Measurements from ENCODE around the gene HOXA3. TPM values are rescaled to one million over a fixed set of nuclear protein-coding genes. Genes with fewer than 3 reads are reported as not detected.

The HOXA3 gene
- total RNA-seq, 1 donor from 2014 or later = 4.9 TPM

- no peak for DNase-seq
Observed at GRCh38 chr7:27088002-27088922, 64.1 kb downstream of the HOXA3 start.

- no peak for DNase-seq
Observed at GRCh38 chr7:27083646-27084045, 68.7 kb downstream of the HOXA3 start.

- no peak for DNase-seq
Observed at GRCh38 chr7:27082171-27082570, 70.2 kb downstream of the HOXA3 start.

GRCh38 chr7:27080844-27081436, 71.4 kb downstream of the HOXA3 start:
- no peak for DNase-seq

- DNase-seq = no peak
Observed at GRCh38 chr7:27079234-27079975, 73.0 kb downstream of the HOXA3 start.

GRCh38 chr7:27078616-27079233, 73.7 kb downstream of the HOXA3 start:
- DNase-seq = no peak

- no peak for DNase-seq
Observed at GRCh38 chr7:27073076-27073475, 79.3 kb downstream of the HOXA3 start.

- no peak for DNase-seq
Observed at GRCh38 chr7:27071622-27072390, 80.6 kb downstream of the HOXA3 start.

GRCh38 chr7:27068259-27068658, 84.1 kb downstream of the HOXA3 start:
- DNase-seq = no peak

- no peak for DNase-seq
Observed at GRCh38 chr7:27066148-27066547, 86.2 kb downstream of the HOXA3 start.

- no peak for DNase-seq
Observed at GRCh38 chr7:27065709-27066108, 86.7 kb downstream of the HOXA3 start.

- DNase-seq = no peak
Observed at GRCh38 chr7:27064661-27065060, 87.7 kb downstream of the HOXA3 start.

GRCh38 chr7:27064159-27064558, 88.2 kb downstream of the HOXA3 start:
- DNase-seq = peak; percentile 51

- no peak for DNase-seq
Observed at GRCh38 chr7:27062946-27063345, 89.4 kb downstream of the HOXA3 start.

Small RNA genes within 50 kb of the gene (small RNA-seq; reads per million reads assigned to genes)
- gene AC004080.5 (ENCODE audit: low replicate concordance) (not detected), gene RF01977 (ENCODE audit: low replicate concordance) (not detected), gene RF02140 (ENCODE audit: low replicate concordance) (not detected), gene RF02141 (ENCODE audit: low replicate concordance) (not detected)

Other genes starting within 250 kb of the HOXA3 start
- 0.59 TPM for gene HOXA1, start 56.6 kb downstream of the HOXA3 start, total RNA-seq
- 0.89 TPM for gene HOXA2, start 49.9 kb downstream of the HOXA3 start, total RNA-seq
- 0.69 TPM for gene HOXA4, start 21.8 kb downstream of the HOXA3 start, total RNA-seq
- 4.7 TPM for gene HOXA5, start 8.9 kb downstream of the HOXA3 start, total RNA-seq
- gene HOXA6, start 4.8 kb downstream of the HOXA3 start, total RNA-seq = 3.3 TPM
- gene HOXA7, start 4.1 kb upstream of the HOXA3 start, total RNA-seq = 1.5 TPM
- gene HOXA9, start 13.0 kb upstream of the HOXA3 start, total RNA-seq = 9.6 TPM
- gene HOXA10, start 21.7 kb upstream of the HOXA3 start, total RNA-seq = 2.8 TPM
- 0.20 TPM for gene HOXA11, start 32.6 kb upstream of the HOXA3 start, total RNA-seq
- gene HOXA13, start 47.5 kb upstream of the HOXA3 start, total RNA-seq = 1.4 TPM
- not detected for gene EVX1, start 90.2 kb upstream of the HOXA3 start, total RNA-seq

All from skin of body (tissue), 3 donors.